HG02610 (cell line): ENCODE measurements around the gene RNF151.
"Not testable (repeated sequence)": the region's sequence is repeated elsewhere in the genome, so short reads cannot be mapped to it uniquely, and the experiment has no call there.

Experiments
- ATAC-seq: cut with Tn5 transposase; IDR thresholded peaks from one replicate; pipeline ENCODE4 v1.9.1; 2021; ENCODE audit warnings: mild to moderate bottlenecking, moderate library complexity; ENCODE audit not compliant: unreplicated experiment

Gene RNF151

DNA sequence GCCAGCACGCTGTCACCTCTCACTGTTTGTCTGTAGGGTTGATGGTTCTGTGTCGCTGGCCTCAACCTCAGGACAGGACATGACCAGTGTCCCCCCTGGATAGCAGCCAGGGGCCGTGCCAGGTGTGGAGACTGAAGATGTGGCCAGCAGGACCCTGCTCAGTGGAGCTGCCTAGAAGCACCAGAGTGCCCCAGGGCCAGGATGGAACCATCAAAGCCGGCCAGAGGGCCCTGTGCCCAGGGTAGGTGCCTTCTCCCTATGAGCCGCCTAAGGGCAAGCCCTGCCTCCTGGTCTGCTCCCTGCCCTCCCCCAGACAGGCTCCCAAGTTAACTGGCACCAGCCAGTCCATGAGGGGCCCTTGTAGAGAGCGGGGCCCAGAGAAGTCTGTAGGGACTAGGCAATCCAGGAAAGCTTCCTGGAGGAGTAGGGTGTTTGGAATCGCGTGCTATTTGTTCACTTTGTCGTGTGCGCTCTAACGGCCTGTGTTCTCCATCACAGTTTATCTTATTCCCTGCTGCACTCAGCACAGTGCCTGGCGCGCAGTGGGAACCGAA is 7.9 kb upstream of the RNF151 start:
- no peak for ATAC-seq

DNA sequence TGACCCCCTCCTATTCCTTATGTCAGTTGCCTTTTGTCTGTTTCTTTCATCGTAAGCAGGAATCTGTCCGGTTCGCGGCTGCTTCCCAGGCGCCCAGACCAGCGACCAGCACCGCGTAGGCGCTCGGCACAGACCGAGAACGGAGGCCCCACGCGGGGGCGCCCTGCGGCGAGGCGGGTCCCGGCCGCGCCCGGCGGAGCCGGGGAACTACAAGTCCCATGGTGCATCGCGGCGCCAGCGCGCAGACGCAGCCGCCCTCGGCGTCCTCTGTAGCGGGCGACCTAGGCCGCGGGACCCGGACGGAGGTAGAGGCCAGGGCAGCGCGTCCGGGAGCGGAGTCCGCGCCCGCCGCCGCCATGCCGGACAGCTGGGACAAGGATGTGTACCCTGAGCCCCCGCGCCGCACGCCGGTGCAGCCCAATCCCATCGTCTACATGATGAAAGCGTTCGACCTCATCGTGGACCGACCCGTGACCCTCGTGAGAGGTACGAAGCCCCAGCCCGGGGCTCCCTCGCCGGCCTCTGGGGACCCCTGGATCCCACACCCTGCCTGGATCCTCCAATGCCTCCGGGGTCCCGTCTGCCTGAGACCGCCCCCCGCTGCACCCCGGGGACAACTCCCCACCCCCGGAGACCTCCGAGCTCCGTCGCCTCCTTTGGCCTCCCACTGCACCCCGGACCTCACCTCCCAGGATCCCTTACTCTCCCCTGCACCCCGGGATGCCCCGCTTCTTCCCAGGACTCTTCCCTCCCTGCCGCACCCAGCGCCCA is 7.2 kb upstream of the RNF151 start, which contains the start of gene NDUFB10:
Gene NDUFB10 (plus strand): TSS at position 270 of the 771 bp plus-strand sequence. CDS start 87 bp downstream, at position 357.
- peak; percentile 71 for ATAC-seq

DNA sequence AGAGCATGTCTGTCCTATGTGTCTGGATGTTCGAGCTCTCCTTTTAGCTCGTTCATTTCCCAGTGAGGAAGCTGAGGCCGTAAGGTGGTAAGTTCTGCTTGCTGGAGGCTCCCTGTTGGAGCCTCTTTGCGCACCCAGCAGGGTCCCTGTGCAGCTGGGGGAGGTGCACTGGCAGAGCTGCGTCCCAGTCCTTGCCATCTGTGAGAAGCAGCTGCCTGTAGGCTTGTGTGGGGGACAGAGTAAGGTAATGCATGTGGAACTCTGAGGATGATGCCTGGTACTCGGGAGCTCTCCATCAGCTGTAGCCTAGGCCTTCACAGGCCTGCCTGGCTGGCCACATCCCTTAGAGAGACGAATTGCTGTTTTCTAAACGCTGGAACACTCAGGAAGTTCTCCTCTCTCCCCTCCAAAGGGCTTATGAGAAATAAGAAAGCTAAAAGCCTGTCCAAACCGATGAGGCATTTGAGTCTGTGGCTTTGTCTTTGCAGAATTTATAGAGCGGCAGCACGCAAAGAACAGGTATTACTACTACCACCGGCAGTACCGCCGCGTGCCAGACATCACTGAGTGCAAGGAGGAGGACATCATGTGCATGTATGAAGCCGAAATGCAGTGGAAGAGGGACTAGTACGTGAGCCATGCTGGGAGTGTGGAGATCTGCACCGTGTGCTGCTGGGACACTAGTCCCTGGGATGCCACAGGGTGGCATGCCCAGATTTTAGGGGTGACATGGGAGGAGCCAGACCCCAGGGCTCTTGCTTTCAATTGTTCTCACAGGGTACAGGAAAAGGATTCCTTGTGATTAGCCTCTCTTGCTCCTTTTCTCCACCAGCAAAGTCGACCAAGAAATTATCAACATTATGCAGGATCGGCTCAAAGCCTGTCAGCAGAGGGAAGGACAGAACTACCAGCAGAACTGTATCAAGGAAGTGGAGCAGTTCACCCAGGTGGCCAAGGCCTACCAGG is 5.7 kb upstream of the RNF151 start:
- ATAC-seq, result no peak

DNA sequence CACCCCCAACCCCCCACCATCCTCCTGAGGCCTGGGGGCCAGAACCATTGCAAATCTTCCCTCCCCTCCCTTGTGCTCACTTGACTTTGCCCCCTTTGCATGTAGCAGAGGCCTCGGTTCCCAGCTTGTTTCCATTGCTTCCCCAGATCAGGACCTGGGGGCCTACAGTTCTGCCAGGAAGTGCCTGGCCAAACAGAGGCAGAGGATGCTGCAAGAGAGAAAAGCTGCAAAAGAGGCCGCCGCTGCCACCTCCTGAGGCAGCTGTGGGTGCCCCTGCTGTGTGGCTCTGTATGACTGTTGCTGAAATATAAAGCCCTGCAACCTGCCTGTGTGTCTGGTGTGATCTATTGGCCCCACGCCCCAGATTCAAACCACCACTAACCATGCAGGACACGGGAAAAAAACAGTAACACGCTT is 5.0 kb upstream of the RNF151 start:
- no peak for ATAC-seq

DNA sequence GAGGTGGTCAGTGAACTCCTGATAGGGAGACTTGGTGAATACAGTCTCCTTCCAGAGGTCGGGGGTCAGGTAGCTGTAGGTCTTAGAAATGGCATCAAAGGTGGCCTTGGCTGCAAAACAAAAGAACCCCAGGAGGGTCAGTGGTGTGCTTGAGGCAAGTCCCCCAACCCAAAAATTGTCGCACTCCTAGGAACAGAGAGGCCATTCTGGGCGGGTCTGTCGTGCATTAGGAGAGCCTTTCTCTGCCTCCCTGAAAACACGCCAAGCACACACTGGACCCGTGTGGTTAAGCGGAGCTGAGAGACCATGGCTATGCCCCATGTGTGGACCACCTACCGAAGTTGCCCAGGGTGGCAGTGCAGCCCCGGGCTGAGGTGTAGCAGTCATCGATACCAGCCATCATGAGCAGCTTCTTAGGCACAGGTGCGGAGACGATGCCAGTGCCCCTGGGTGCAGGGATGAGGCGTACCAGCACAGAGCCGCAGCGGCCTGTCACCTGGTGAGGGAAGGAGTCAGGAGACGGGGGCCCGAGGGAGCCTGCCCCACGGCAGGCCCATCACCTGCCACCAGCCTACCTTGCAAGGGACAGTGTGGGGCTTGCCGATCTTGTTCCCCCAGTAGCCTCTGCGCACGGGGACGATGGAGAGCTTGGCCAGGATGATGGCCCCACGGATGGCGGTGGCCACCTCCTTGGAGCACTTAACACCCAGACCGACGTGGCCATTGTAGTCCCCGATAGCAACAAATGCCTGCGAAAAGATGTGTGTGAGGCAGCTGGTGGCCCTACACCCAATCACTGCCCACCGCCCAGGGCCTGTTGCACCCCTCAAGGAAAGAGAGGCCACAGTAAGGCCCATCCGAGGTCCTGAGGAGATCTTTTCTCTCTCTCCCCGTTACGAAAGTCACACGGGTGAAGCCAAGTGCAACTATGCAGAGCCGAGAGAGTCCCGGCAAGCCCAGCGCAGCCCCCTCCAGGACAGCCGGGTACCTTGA is 4.2 kb upstream of the RNF151 start:
- ATAC-seq, result not testable (repeated sequence)

DNA sequence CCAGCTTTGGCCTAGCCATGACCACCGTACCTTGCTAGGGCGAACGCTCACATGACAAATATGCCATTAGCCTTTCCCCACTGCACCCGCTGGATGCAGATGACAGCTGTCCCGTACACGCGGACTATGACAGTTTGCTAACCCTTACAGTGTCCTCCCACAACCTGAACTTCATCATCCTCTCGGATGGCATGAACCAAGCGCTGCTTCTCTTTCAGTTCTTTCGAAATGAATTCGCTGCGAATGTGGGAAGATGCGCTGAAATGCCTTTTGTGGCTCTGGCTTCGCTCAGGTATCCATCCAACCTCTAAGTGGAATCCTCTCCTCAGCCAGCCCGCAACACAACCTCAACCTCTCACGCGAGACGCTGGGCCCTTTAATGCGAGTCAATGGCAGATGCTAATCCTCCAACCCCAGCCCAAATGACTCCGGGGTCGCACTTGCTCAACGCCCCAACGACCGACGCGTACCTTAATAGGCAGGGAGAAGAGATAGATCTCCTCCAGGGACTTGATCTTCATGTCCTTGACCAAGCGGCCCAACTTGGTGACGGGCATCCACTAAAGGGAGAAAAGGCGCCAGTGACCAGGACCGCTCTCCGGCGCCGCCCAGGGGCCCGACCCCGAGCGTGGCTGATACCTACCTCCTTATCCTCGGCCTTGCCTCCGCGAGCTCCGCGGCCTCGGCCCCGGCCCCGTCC is 2.7 kb upstream of the RNF151 start:
- no peak for ATAC-seq

DNA sequence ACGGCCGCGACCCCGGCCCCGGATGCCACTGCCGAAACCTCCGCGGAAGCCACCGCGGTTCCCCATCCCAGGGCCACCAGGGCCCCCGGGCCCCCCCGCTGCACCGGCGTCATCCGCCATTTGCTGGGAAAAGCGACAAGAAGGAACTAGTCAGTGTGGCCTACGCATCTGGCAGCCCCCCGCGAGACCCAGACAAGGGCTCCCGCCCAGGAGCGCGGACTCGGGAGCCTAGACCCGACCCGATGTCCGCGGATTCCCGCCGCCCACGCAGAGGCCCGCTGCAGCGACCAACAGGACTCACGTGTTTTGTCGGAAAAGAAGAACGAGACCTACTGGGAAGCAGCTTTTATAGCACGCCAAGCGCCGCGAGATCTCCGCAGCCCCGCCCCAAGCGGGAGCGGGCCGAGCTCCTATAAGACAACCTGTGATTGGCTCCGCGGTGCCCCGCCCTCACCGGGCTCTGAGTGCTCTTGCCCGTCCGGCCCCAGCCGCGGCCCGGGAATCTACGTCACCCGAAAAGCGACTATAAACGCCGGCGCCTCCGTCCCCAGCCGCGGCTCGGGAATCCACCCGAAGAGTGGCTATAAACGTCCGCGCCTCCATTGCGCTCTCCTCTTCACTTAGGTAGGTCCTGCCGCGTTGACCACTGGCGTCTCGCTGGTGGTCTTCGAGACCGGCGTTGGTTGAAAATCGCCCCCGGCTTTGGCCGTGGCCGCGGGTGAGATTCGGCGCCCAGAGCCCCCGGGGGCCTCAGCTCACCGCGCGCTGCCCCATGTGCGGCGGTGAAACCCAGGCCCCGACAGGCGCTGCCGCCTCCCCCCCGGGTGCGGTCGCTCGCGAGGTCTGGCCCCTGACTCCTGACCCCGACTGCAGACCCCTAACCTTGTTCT is 1.9 kb upstream of the RNF151 start, which contains the start of gene RPS2:
Gene RPS2 (minus strand): TSS at position 321 of the 890 bp plus-strand sequence. CDS start 201 bp downstream, at position 120.
- peak; percentile 65 for ATAC-seq

DNA sequence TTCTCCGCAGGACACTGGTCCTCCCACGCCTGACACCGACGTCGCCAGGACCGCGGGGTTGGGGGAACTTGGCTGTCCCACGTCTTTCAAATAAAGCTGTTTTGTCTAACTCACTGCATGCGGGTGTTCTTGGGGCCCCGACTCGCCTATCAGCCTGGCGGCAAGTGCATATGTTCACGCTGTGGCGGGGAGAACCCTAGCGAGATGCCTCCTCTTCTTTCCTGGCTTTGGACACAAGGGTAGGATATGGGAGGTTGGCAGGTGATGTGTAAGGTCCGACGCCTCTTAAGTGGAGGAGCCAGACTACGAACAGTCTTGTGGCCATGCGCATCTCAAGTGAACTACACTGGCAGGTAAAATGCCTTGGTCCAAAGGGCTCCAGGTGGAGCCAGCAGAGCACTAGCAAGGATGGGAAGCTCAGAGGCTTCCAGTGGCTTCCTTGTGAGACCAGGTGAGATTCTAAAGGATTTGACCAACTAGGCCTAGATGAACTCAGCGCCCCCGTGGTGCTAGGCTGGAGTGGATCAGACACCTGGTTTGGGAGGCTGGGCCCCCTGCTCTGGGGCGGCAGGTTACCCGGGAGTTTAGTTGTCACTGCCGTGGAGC is 1.2 kb upstream of the RNF151 start:
- ATAC-seq, result no peak

DNA sequence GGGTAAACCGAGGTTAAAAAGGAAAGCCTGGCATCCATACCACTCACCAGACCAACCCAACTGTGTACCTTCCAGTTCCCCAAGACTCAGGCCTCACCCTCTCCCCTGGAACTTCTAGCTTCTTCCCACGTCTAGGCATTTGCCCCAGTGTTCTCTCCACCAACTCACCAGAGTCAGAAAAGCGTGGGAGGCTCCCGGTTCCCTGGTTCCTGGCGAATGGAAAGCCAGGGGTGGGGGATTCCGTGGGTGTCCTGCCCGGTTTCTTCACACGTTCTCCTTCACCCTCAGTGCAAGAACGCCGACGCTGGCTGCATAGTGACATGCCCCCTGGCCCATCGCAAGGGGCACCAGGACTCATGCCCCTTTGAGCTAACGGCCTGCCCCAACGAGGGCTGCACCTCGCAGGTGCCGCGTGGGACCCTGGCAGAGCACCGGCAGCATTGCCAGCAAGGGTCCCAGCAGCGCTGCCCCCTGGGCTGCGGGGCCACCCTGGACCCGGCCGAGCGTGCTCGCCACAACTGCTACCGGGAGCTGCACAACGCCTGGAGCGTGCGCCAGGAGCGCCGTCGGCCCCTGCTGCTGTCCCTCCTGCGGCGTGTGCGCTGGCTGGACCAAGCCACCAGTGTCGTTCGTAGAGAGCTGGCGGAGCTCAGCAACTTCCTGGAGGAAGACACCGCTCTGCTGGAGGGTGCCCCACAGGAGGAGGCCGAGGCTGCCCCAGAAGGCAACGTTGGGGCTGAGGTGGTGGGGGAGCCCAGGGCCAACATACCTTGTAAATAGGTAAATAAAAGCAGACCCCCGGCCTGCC is 1.7 kb downstream of the RNF151 start:
- ATAC-seq, result no peak

DNA sequence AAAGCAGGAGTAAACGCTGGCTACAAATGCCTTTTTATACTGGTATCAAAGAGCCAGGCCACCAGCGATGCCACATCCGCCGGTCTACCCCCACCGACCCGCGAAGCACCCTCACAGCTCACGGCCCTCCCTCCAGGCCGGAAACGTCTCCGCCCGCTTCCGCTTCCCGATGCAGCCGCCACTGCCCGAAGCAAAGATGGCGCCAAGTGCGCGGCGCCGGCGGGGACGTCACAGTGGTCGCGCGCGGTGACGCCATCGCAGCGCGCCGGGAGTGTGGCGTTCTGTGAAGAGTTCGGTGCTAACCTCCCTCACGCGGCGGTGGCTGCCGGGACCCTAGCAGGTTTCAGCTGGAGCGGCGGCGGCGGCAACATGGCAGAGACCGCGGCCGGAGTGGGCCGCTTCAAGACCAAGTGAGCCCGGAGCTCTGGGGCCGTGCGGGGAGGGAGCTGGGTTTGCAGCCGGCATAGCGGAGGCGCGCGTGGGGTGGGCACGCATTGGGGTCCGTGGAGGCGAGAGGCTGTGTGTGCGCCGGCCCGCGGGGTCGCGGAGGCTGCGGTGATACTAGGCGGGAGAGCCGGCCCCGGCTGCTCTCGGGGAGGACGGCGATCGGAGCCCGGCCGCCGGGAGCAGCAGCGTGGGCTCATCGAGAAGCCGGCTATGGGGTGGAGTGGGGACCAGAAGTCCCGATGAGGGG is 5.3 kb downstream of the RNF151 start, which contains the start of gene TBL3:
Gene TBL3 (plus strand): TSS at position 258 of the 694 bp plus-strand sequence. CDS start 112 bp downstream, at position 370.
- peak; percentile 75 for ATAC-seq

DNA sequence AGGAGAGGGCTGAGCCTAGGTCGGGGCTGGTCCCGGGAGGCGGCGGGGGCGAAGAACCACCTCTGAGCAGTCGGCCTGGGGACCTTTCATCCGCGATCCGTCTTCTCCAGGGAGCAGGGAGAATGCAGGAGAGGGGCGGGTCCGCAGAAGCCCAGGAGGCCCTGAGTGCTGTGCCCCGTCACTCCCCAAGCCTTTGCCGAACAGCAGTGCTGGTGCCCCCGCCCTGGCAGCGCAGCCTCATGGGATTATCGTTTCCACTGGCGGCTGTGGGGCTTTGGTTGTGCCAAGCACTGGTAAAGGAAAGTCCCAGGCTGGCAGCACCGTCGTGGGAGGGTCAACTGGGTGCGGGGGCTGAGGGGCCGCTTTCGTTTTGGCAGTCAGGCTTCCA is 5.8 kb downstream of the RNF151 start:
- no peak for ATAC-seq

DNA sequence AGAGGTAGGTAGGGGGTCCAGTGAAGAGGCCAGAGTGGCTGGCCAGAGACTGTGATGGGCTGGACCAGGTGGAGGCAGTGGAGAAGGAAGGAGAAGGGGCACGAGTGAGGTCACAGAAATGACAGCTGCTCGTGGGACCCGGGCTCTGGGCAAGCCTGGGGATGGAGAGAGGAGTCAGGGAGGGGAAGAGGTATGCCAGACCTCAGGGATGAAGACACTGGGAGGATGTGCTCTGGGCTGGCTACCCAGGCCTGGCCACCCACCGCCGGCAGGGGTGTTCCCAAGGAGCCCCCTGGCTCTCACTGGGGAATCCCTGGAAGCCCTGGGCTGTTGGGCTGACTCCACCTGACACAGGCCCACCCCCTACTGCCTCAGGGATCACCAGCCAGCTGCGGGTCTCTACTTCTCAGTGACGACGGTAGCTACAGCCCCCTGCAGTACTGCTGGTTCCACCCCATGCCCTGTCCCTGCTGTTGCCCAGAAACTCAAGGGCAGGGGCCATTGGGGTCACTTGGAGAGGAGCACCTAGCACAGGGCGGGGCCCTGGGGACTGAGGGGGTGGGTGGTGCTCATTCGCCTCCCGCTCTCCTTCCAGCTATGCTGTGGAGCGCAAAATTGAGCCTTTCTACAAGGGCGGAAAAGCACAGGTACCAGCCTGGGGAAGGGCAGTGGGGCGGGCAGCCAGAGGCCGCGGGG is 7.0 kb downstream of the RNF151 start:
- no peak for ATAC-seq

DNA sequence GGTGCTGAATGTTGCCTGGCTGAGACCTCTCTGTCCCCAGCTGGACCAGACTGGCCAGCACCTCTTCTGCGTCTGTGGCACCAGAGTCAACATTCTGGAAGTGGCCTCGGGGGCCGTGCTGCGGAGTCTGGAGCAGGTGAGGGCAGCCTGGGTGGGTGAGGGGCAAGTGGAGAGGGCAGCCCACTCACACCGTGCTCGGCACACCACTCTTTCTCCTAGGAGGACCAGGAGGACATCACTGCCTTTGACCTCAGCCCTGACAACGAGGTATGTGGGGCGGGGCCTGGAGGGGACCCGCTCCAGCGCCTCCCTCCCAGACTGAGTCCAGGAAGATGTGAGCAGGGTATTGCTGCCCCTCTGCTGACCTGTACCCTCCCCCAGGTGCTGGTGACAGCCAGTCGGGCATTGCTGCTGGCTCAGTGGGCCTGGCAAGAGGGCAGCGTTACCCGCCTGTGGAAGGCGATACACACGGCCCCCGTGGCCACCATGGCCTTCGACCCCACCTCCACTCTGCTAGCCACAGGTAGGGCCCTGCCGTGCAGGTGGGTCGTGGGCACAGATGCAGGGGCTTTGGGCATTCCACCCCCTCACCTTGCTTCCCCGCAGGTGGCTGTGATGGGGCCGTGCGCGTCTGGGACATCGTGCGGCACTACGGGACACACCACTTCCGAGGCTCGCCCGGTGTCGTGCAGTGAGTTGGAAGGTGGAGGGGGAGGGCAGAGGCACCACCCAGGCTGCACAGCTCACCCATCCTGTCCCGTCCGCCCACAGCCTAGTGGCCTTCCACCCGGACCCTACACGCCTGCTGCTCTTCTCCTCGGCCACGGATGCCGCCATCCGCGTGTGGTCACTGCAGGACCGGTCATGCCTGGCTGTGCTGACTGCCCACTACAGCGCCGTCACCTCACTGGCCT is 7.8 kb downstream of the RNF151 start:
- no peak for ATAC-seq

DNA sequence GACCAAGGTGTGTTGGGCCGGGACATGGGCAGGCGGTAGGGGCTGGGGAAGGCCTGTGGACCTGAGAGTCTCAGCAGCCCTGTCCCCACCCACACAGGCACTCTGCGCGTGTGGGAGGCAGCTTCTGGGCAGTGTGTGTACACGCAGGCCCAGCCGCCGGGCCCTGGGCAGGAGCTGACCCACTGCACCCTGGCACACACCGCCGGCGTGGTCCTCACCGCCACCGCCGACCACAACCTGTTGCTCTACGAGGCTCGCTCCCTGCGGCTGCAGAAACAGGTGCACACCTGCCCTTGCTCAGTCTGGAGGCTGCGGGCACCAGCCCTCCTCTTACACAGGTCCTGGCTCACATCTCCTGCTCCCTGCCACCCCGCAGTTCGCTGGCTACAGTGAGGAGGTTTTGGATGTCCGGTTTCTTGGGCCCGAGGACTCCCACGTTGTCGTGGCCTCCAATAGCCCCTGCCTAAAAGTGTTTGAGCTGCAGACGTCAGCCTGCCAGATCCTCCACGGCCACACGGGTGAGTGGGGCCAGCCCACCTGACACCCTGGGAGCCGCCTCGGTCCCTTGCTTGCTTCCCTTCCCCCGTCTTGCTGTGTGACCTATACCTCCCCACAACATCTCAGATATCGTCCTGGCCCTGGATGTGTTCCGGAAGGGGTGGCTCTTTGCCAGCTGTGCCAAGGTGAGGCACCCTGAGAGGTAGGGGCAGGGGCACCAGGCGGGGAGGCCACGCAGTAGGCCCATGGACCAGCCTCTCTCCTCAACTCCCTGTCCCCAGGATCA is 9.0 kb downstream of the RNF151 start:
- no peak for ATAC-seq
